Heart left ventricle (tissue), 16 donors: ENCODE results near the gene MAP6. TPM values are rescaled to one million over a fixed set of nuclear protein-coding genes. Genes with fewer than 3 reads are reported as not detected.

ENCODE experiments used
- ATAC-seq, 4 donors: fragments of 200-7000 bp; cut with Tn5 transposase; one replicate each; pipeline ENCODE4 v1.9.1; 2020 to 2022; ENCODE audit warnings: moderate library complexity in 4 of 4, mild to moderate bottlenecking in 3 of 4, moderate number of reproducible peaks in 1 of 4
- DNase-seq, 5 donors: peaks; one replicate each; pipeline ENCODE4 v3.0.0-alpha.2; 2020
- H3K27ac ChIP-seq, 12 donors: fragments of 200-600 bp; sonication (generic) in 4 of 12; one replicate each; pipeline versions ENCODE4 v1.5.0 to v1.8.0; 2016 to 2022; ENCODE audit warnings: mild to moderate bottlenecking in 2 of 12
- H3K27me3 ChIP-seq, 9 donors: fragments of 200-600 bp; sonication (generic) in 2 of 9; one replicate each; pipeline versions ENCODE4 v1.5.1 to v1.8.0; 2016 to 2022; ENCODE audit warnings: mild to moderate bottlenecking in 3 of 9
- H3K36me3 ChIP-seq, 9 donors: fragments of 200-600 bp; sonication (generic) in 2 of 9; one replicate each; pipeline versions ENCODE4 v1.5.0 to v1.8.0; 2018 to 2022; ENCODE audit warnings: mild to moderate bottlenecking in 2 of 9
- H3K4me1 ChIP-seq, 12 donors: fragments of 200-600 bp; sonication (generic) in 4 of 12; one replicate each; pipeline versions ENCODE4 v1.5.0 to v1.8.0; 2016 to 2022; ENCODE audit warnings: mild to moderate bottlenecking in 3 of 12
- H3K4me3 ChIP-seq, 12 donors: fragments of 200-600 bp; sonication (generic) in 4 of 12; one replicate each; pipeline versions ENCODE4 v1.5.0 to v1.8.0; 2017 to 2022; ENCODE audit warnings: mild to moderate bottlenecking in 9 of 12, moderate library complexity in 4 of 12
- H3K9me3 ChIP-seq, 12 donors: fragments of 200-600 bp; sonication (generic) in 4 of 12; one replicate each; pipeline versions ENCODE4 v1.5.0 to v1.8.0; 2016 to 2022; ENCODE audit warnings: mild to moderate bottlenecking in 1 of 12
- CTCF ChIP-seq, 12 donors: fragments of 200-600 bp; sonication (generic) in 4 of 12; IDR thresholded peaks; one replicate each; pipeline versions ENCODE4 v1.5.0 to v1.8.0; 2018 to 2022; ENCODE audit warnings: antibody characterized with exemption in 12 of 12, mild to moderate bottlenecking in 5 of 12
- POLR2A ChIP-seq, 2 donors: fragments of 450-650 bp; IDR thresholded peaks; one replicate each; pipeline ENCODE4 v1.6.1; 2017; ENCODE audit warnings: antibody characterized with exemption in 2 of 2, mild to moderate bottlenecking in 2 of 2, moderate library complexity in 2 of 2
- WGBS, 4 donors: extraction: QIAGEN DNeasy Blood & Tissue Kit in 2 of 4; methylation state at CpG; one replicate each; pipeline versions ENCODE4 v1.1.5 to v1.1.7; 2013 to 2018; 5-methylcytosine and 5-hydroxymethylcytosine counted together
- intact Hi-C, 10 donors: fragments of 100-400 bp; cut with DNase I; formaldehyde crosslinking; loops; one replicate each; pipeline versions ENCODE4 v1.11.1 to v1.14.2; 2022
- polyA plus RNA-seq, 2 donors: library from polyadenylated mRNA; stranded (reverse); fragments of 200-250 nt; gene quantifications; one replicate each; pipeline ENCODE4 v1.2.3, GENCODE V29; 2013
- total RNA-seq, 9 donors: library from RNA; depleted of rRNA in 2 of 9; stranded (reverse); fragments of >200 nt in 2 of 9; fragmentation: NEBNext Ultra II Directional in 3 of 9; extraction: Animal tissue kit (Norgen Biotek cat#: 25700) in 3 of 9; gene quantifications; one replicate each; pipeline versions ENCODE4 v1.1.0 to v1.2.4, GENCODE V29; 2016 to 2023
- donor health status: ischemic (EF 13 %, LVEDD 7.1; RV severe dilation, severe dysfunction).
- donor health status: healthy with polysubstance abuse.
- donor health status: DM: no; HTN: yes; CAD: no.
- donor health status: DM: no; HTN: no; CAD: no.
- donor health status: ischemic (EF 25% LVEDD 6.9; RV normal size, moderate dysfunction).
- donor health status: ischemic (EF 25% LVEDD 5.7; RV mildly dilated, moderate dysfunction).
- donor health status: healthy.
- donor health status: DM: yes; HTN: yes; CAD: no.
- donor health status: ischemic (EF 35%, LVEDD 5.7; RV mildly dilated, moderate dysfunction).
- donor health status: nonischemic (EF 11% LVEDD 7.7; RV severe dilation, severe dysfunction).
- donor health status: DM: yes; HTN: yes; CAD: no.
- donor health status: PGD.
- donor health status: ischemic (EF 29% LVEDD 5.4; RV normal size, mild dysfunction).
- donor health status: nonischemic (EF 23%, LVEDD 6.1; RV moderate dilation, normal function).

MAP6 gene
- total and polyA plus RNA-seq, 11 donors: 0.98 to 10.0 (median 4.8) TPM

DNA sequence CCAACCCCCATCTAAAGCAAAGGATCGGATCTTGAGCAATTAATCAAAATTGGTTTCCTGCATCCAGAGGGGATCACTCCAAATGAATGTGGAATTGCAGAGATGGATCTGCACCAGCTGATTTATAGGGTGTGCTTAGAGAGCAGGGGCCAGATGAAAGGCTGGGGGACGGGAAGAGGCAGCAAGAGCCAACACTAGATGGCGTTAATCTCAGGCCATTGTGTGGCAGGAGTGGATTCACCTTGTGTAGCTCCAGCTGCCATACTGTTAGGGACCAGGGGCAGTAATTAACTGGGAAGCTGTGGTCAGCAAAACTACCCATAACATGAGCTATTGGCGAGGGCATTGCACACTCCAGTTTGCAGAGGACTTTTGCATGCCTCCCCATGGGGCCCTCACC lies 71.2 kb downstream of the MAP6 start:
- intact Hi-C loops: loop anchor here in 1 of 10 donors (10.0 kb wide), 1 partner anchor 107 kb away; no protein-coding TSS in a partner anchor
- DNase-seq (no peak), ATAC-seq (peak in 1 of 4 donors; percentile 29)
- Histone ChIP-seq H3K4me3 (no peak overlapping the region), H3K27me3 (no peaks in the 10 kb centered on the region), H3K9me3 (no peaks in the 10 kb centered on the region), H3K4me1 (peaks cover 0 to 3% (median 0%) of the 10 kb centered on the region in 12 donors), H3K27ac (no peak overlapping the region), H3K36me3 (no peaks in the 10 kb centered on the region)
- TF ChIP-seq POLR2A (IDR thresholded peaks at IDR 0.05) (no peak), CTCF (IDR thresholded peaks at IDR 0.05) (peak in 9 of 12 donors; percentile 7 to 45 (median 28))
- WGBS, 4 donors: 76 to 82% (median 80%) methylated on average over 4 of the region's 4 CpGs

- DNase-seq (no peak), ATAC-seq (no peak)
- H3K9me3 ChIP-seq: no peaks in the 10 kb centered on the region
- H3K27ac ChIP-seq: no peak overlapping the region
- H3K36me3 ChIP-seq: no peaks in the 10 kb centered on the region
- intact Hi-C loops: loop anchor here in 1 of 10 donors (10.0 kb wide), 1 partner anchor 108 kb away; no protein-coding TSS in a partner anchor
- no peaks in the 10 kb centered on the region for H3K27me3 ChIP-seq
- 79 to 92% (median 84%) methylated on average over 4 of the region's 4 CpGs for WGBS, 4 donors
- TF ChIP-seq CTCF (IDR thresholded peaks at IDR 0.05): no peak
- no peak for TF ChIP-seq POLR2A (IDR thresholded peaks at IDR 0.05)
- H3K4me3 ChIP-seq: no peak overlapping the region
- H3K4me1 ChIP-seq: peaks cover 0 to 3% (median 0%) of the 10 kb centered on the region in 12 donors
These were observed 71.9 kb downstream of the MAP6 start for GRCh38 chr11:75596914-75597313.

GRCh38 chr11:75595429-75595828 lies 73.4 kb downstream of the MAP6 start:
- no peaks in the 10 kb centered on the region for H3K9me3 ChIP-seq
- DNase-seq: no peak
- WGBS, 4 donors: 85 to 94% (median 90%) methylated on average over 2 of the region's 2 CpGs
- no peak overlapping the region for H3K4me3 ChIP-seq
- no peaks in the 10 kb centered on the region for H3K27me3 ChIP-seq
- no peak for ATAC-seq
- TF ChIP-seq POLR2A (IDR thresholded peaks at IDR 0.05): no peak
- H3K36me3 ChIP-seq: no peaks in the 10 kb centered on the region
- H3K27ac ChIP-seq: no peak overlapping the region
- H3K4me1 ChIP-seq: peaks cover 0 to 3% (median 0%) of the 10 kb centered on the region in 12 donors
- intact Hi-C loops: loop anchor here in 1 of 10 donors (10.0 kb wide), 1 partner anchor 109 kb away; no protein-coding TSS in a partner anchor

DNA sequence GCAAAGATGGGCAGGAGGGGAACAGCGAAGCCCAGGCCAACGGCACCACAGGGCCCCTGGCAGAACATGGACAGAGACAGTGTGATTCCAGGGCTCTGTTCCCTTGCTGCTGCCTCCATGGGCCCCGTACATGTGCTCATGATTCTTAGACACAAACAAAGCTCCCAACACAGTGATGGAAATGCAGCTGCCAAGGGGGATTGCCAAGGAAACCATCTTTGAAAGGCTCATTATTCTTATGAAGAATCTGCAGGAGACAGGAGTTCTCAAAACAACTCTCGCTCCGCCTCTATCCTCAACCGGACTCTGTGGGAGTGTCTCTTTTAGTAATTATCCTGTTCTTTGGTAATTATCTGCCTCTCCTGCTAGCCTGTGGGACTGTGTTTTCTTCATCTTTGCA lies 74.6 kb downstream of the MAP6 start:
- 79 to 94% (median 86%) methylated on average over 6 of the region's 6 CpGs for WGBS, 4 donors
- no peak overlapping the region for H3K4me3 ChIP-seq
- no peak for TF ChIP-seq CTCF (IDR thresholded peaks at IDR 0.05)
- TF ChIP-seq POLR2A (IDR thresholded peaks at IDR 0.05): no peak
- no peak for ATAC-seq
- H3K9me3 ChIP-seq: no peaks in the 10 kb centered on the region
- H3K27ac ChIP-seq: no peak overlapping the region
- H3K27me3 ChIP-seq: no peaks in the 10 kb centered on the region
- intact Hi-C loops: loop anchor here in 2 of 10 donors (5.0 to 10.0 kb wide), 2 partner anchors 73 to 111 kb away; partner anchors contain the start of gene MAP6 (in 1 of the 2)
- H3K4me1 ChIP-seq: peaks cover 0 to 11% (median 0%) of the 10 kb centered on the region in 12 donors
- no peak for DNase-seq
- no peaks in the 10 kb centered on the region for H3K36me3 ChIP-seq
